GM23338 (cell line): ENCODE measurements around the gene PACS1. TPM values are rescaled to one million over a fixed set of nuclear protein-coding genes. Genes with fewer than 3 reads are reported as not detected.

Source experiments
- ATAC-seq: fragments of 200-7000 bp; cut with Tn5 transposase; 3 replicates; pipeline ENCODE4 v1.9.1; 2020
- DNase-seq: peaks from one replicate; pipeline ENCODE4 v3.0.0-alpha.2; 2015; ENCODE audit warnings: low spot score
- H2AFZ ChIP-seq: fragments of 200-600 bp; sonication (generic); 2 replicates; pipeline ENCODE4 v1.8.0; 2016; ENCODE audit warnings: antibody characterized with exemption, mild to moderate bottlenecking, moderate library complexity
- H3F3A ChIP-seq: fragments of 200-600 bp; sonication (generic); replicated peaks from 2 replicates; pipeline ENCODE4 v1.8.0; 2017; ENCODE audit warnings: antibody characterized with exemption, mixed run types, low read depth
- H3K27ac ChIP-seq: fragments of 200-600 bp; sonication (generic); 2 replicates; pipeline ENCODE4 v1.6.1; 2016; ENCODE audit warnings: low read depth
- H3K27me3 ChIP-seq: fragments of 200-600 bp; sonication (generic); 2 replicates; pipeline ENCODE4 v1.8.0; 2016; ENCODE audit warnings: mild to moderate bottlenecking, mixed run types, moderate library complexity; ENCODE audit not compliant: insufficient read depth
- H3K36me3 ChIP-seq: fragments of 200-600 bp; sonication (generic); 2 replicates; pipeline ENCODE4 v1.8.0; 2016; ENCODE audit warnings: mild to moderate bottlenecking; ENCODE audit not compliant: insufficient read depth
- H3K4me1 ChIP-seq: fragments of 200-600 bp; sonication (generic); 2 replicates; pipeline ENCODE4 v1.8.0; 2016; ENCODE audit warnings: mild to moderate bottlenecking, moderate library complexity; ENCODE audit not compliant: insufficient read depth
- H3K4me2 ChIP-seq: fragments of 200-600 bp; sonication (generic); 2 replicates; pipeline ENCODE4 v1.7.1; 2017; ENCODE audit warnings: mixed run types
- H3K4me3 ChIP-seq: fragments of 200-600 bp; sonication (generic); 2 replicates; pipeline ENCODE4 v1.6.1; 2016; ENCODE audit warnings: mixed run types
- H3K79me2 ChIP-seq: fragments of 200-600 bp; sonication (generic); replicated peaks from 2 replicates; pipeline ENCODE4 v1.8.0; 2017; ENCODE audit warnings: mild to moderate bottlenecking; ENCODE audit not compliant: insufficient read depth
- H3K9me2 ChIP-seq: fragments of 200-600 bp; sonication (generic); 2 replicates; pipeline ENCODE4 v1.8.0; 2017; ENCODE audit not compliant: insufficient read depth
- H4K20me1 ChIP-seq: fragments of 200-600 bp; sonication (generic); replicated peaks from 2 replicates; pipeline ENCODE4 v1.8.0; 2017; ENCODE audit warnings: mild to moderate bottlenecking; ENCODE audit not compliant: insufficient read depth
- H3K27ac Mint-ChIP-seq: 2 replicates; pipeline ENCODE4 v1.8.0; 2020; ENCODE audit warnings: inconsistent platforms, mild to moderate bottlenecking, moderate library complexity, mixed read lengths
- H3K27me3 Mint-ChIP-seq: 3 replicates; pipeline ENCODE4 v1.8.0; 2022; ENCODE audit warnings: low read depth, mild to moderate bottlenecking, moderate library complexity, mixed read lengths, inconsistent platforms; ENCODE audit not compliant: insufficient read depth, poor library complexity
- H3K36me3 Mint-ChIP-seq: 3 replicates; pipeline ENCODE4 v1.8.0; 2021; ENCODE audit warnings: low read depth, mild to moderate bottlenecking, inconsistent platforms, moderate library complexity, mixed read lengths
- H3K4me1 Mint-ChIP-seq: 3 replicates; pipeline ENCODE4 v1.8.0; 2020; ENCODE audit warnings: mild to moderate bottlenecking, inconsistent platforms, mixed read lengths
- H3K4me3 Mint-ChIP-seq: 3 replicates; pipeline ENCODE4 v1.8.0; 2021; ENCODE audit warnings: moderate library complexity, mild to moderate bottlenecking, inconsistent platforms, mixed read lengths
- H3K9me3 Mint-ChIP-seq: 3 replicates; pipeline ENCODE4 v1.8.0; 2020; ENCODE audit warnings: moderate library complexity, mild to moderate bottlenecking, inconsistent platforms, mixed read lengths
- CREB1 ChIP-seq: fragments of 250-450 bp; sonication (Bioruptor Pico); IDR thresholded peaks from 2 replicates; pipeline ENCODE4 v1.5.0; 2020; ENCODE audit warnings: low read depth, mild to moderate bottlenecking, moderate library complexity
- ETS1 ChIP-seq: IDR thresholded peaks from 2 replicates; pipeline ENCODE4 v1.6.1; 2016; ENCODE audit warnings: antibody characterized with exemption
- EZH2 ChIP-seq: fragments of 200-600 bp; sonication (generic); IDR thresholded peaks from one replicate; pipeline ENCODE4 v1.8.0; 2017; ENCODE audit warnings: antibody characterized with exemption, mild to moderate bottlenecking, low read depth; ENCODE audit not compliant: unreplicated experiment
- EZH2phosphoT487 ChIP-seq: fragments of 200-600 bp; sonication (generic); IDR thresholded peaks from one replicate; pipeline ENCODE4 v1.8.1; 2018; ENCODE audit warnings: antibody characterized with exemption; ENCODE audit not compliant: unreplicated experiment
- JUNB ChIP-seq: IDR thresholded peaks from one replicate; pipeline ENCODE4 v1.6.1; 2016; ENCODE audit warnings: antibody characterized with exemption; ENCODE audit not compliant: unreplicated experiment
- NANOG ChIP-seq: IDR thresholded peaks from 2 replicates; pipeline ENCODE4 v1.6.1; 2016; ENCODE audit warnings: antibody characterized with exemption, borderline replicate concordance
- POLR2AphosphoS5 ChIP-seq: IDR thresholded peaks from 2 replicates; pipeline ENCODE4 v1.6.1; 2016; ENCODE audit warnings: antibody characterized with exemption, low read depth
- REST ChIP-seq: IDR thresholded peaks from one replicate; pipeline ENCODE4 v1.6.1; 2018; ENCODE audit warnings: antibody characterized with exemption; ENCODE audit not compliant: unreplicated experiment
- STAT1 ChIP-seq: IDR thresholded peaks from one replicate; pipeline ENCODE4 v1.6.1; 2016; ENCODE audit warnings: antibody characterized with exemption; ENCODE audit not compliant: unreplicated experiment
- ZNF114 ChIP-seq: fragments of 250-450 bp; sonication (Bioruptor Pico); IDR thresholded peaks from 2 replicates; pipeline ENCODE4 v1.5.0; 2020; ENCODE audit warnings: mild to moderate bottlenecking, moderate library complexity
- ZNF331 ChIP-seq: fragments of 250-450 bp; sonication (Bioruptor Pico); IDR thresholded peaks from 2 replicates; pipeline ENCODE4 v1.5.0; 2020; ENCODE audit warnings: low read depth, mild to moderate bottlenecking, moderate library complexity
- polyA plus RNA-seq: library from polyadenylated mRNA; unstranded; fragments of >200 nt; fragmentation: Nextera tagmentation; extraction: Ambion mirVana; gene quantifications from 2 replicates; pipeline ENCODE4 v1.2.1, GENCODE V29; 2016
- total RNA-seq: library from RNA; depleted of rRNA; stranded (reverse); fragments of >200 nt; shearing (Covaris generic); gene quantifications from 2 replicates; pipeline ENCODE4 v1.2.3, GENCODE V29; 2014
- TF ChIP-seq, protein P1 (sequence below), 2 experiments: fragments of 200-600 bp in 1 of 2; sonication (generic) in 1 of 2; conservative IDR thresholded peaks; 2 replicates each; pipeline versions ENCODE4 v1.5.1 to v1.6.1; 2016 to 2017; ENCODE audit warnings: antibody characterized with exemption in 2 of 2, low read depth in 2 of 2, mild to moderate bottlenecking in 2 of 2, moderate library complexity in 1 of 2

Gene PACS1
- total and polyA plus RNA-seq, 2 experiments from 2014 or later = 8.0 to 37.5 TPM

- Mint-ChIP-seq H3K27ac (0 out of 2 replicates have a peak overlapping the region, but pooled peaks have one; percentile 23), H3K4me1 (no peaks in the 10 kb centered on the region; the same call in 2 of the 3 replicates), H3K36me3 (no peaks in the 10 kb centered on the region), H3K9me3 (peaks cover 3% of the 10 kb centered on the region; the same call in 1 of the 3 replicates), H3K4me3 (no peak overlapping the region), H3K27me3 (no peaks in the 10 kb centered on the region)
- Histone ChIP-seq H3K27me3 (no peaks in the 10 kb centered on the region), H3K9me2 (no peaks in the 10 kb centered on the region), H4K20me1 (0 out of 2 replicates have a peak, but pooled peaks cover 14% of the 10 kb centered on the region), H2AFZ (no peak overlapping the region), H3F3A (no peaks in the 10 kb centered on the region), H3K27ac (peak overlapping the region; percentile 45; the same call in 1 of the 2 replicates), H3K4me2 (no peak overlapping the region), H3K4me1 (no peaks in the 10 kb centered on the region), H3K36me3 (no peaks in the 10 kb centered on the region), H3K79me2 (peaks cover 26% of the 10 kb centered on the region), H3K4me3 (no peak overlapping the region)
- ATAC-seq (no peak), DNase-seq (no peak)
- no peak for TF ChIP-seq EZH2phosphoT487
- no peak for TF ChIP-seq EZH2
- TF ChIP-seq, protein P1, sequence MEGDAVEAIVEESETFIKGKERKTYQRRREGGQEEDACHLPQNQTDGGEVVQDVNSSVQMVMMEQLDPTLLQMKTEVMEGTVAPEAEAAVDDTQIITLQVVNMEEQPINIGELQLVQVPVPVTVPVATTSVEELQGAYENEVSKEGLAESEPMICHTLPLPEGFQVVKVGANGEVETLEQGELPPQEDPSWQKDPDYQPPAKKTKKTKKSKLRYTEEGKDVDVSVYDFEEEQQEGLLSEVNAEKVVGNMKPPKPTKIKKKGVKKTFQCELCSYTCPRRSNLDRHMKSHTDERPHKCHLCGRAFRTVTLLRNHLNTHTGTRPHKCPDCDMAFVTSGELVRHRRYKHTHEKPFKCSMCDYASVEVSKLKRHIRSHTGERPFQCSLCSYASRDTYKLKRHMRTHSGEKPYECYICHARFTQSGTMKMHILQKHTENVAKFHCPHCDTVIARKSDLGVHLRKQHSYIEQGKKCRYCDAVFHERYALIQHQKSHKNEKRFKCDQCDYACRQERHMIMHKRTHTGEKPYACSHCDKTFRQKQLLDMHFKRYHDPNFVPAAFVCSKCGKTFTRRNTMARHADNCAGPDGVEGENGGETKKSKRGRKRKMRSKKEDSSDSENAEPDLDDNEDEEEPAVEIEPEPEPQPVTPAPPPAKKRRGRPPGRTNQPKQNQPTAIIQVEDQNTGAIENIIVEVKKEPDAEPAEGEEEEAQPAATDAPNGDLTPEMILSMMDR (conservative IDR thresholded peaks at IDR 0.05; ENCODE audit: low read depth in 2 of 2) = no peak
- no peak for TF ChIP-seq ZNF331
- no peak for TF ChIP-seq STAT1
- TF ChIP-seq REST = no peak
- TF ChIP-seq POLR2AphosphoS5 = no peak
- no peak for TF ChIP-seq ZNF114
- no peak for TF ChIP-seq JUNB
- TF ChIP-seq ETS1 = no peak
- no peak for TF ChIP-seq NANOG
- TF ChIP-seq CREB1 (CRISPR knock-in tag) = no peak
Observed at GRCh38 chr11:66087148-66087908, 17.3 kb downstream of the PACS1 start.
